Neuron (in vitro differentiated cells): ENCODE data around the gene HRH2.
"Not testable (repeated sequence)": the region's sequence is repeated elsewhere in the genome, so short reads cannot be mapped to it uniquely, and the experiment has no call there.

Source experiments
- H2AFZ ChIP-seq: one replicate; pipeline ENCODE4 v1.6.1; 2013; ENCODE audit warnings: low read depth, mild to moderate bottlenecking, inconsistent platforms, low read length, moderate library complexity
- H3K27me3 ChIP-seq: one replicate; pipeline ENCODE4 v1.6.1; 2013; ENCODE audit warnings: low read length; ENCODE audit not compliant: insufficient read depth
- H3K36me3 ChIP-seq: one replicate; pipeline ENCODE4 v1.6.1; 2013; ENCODE audit warnings: low read length; ENCODE audit not compliant: insufficient read depth
- H3K4me1 ChIP-seq: one replicate; pipeline ENCODE4 v1.6.1; 2013; ENCODE audit warnings: low read length; ENCODE audit not compliant: insufficient read depth
- H3K4me3 ChIP-seq: 2 replicates; pipeline ENCODE4 v1.5.1; 2013; ENCODE audit warnings: mild to moderate bottlenecking, low read length, moderate library complexity
- H3K9me3 ChIP-seq: one replicate; pipeline ENCODE4 v1.6.1; 2013; ENCODE audit warnings: low read length

The HRH2 gene

GRCh38 chr5:175750511-175750931 is 92.7 kb downstream of the HRH2 start:
- Histone ChIP-seq H3K4me3 (no peak overlapping the region), H3K27me3 (peaks cover 6% of the 10 kb centered on the region), H3K9me3 (no peaks in the 10 kb centered on the region), H3K4me1 (peaks cover 5% of the 10 kb centered on the region), H3K36me3 (no peaks in the 10 kb centered on the region), H2AFZ (no peak overlapping the region)

GRCh38 chr5:175751369-175751768 is 93.5 kb downstream of the HRH2 start:
- no peak overlapping the region for H2AFZ ChIP-seq
- H3K4me3 ChIP-seq = no peak overlapping the region
- H3K27me3 ChIP-seq = peaks cover 6% of the 10 kb centered on the region
- no peaks in the 10 kb centered on the region for H3K36me3 ChIP-seq
- H3K4me1 ChIP-seq = peaks cover 2% of the 10 kb centered on the region
- no peaks in the 10 kb centered on the region for H3K9me3 ChIP-seq

GRCh38 chr5:175752826-175753535 is 95.1 kb downstream of the HRH2 start:
- Histone ChIP-seq H3K4me1 (no peaks in the 10 kb centered on the region), H2AFZ (no peak overlapping the region), H3K4me3 (no peak overlapping the region), H3K27me3 (peaks cover 6% of the 10 kb centered on the region), H3K36me3 (no peaks in the 10 kb centered on the region), H3K9me3 (no peaks in the 10 kb centered on the region)

GRCh38 chr5:175753536-175754402 is 95.9 kb downstream of the HRH2 start:
- Histone ChIP-seq H3K36me3 (no peaks in the 10 kb centered on the region), H3K4me3 (no peak overlapping the region), H3K9me3 (no peaks in the 10 kb centered on the region), H2AFZ (no peak overlapping the region), H3K4me1 (no peaks in the 10 kb centered on the region), H3K27me3 (peaks cover 6% of the 10 kb centered on the region)

GRCh38 chr5:175759991-175760390 is 102.1 kb downstream of the HRH2 start:
- H3K9me3 ChIP-seq, H3K36me3 ChIP-seq, H3K27me3 ChIP-seq, H2AFZ ChIP-seq, H3K4me1 ChIP-seq, H3K4me3 ChIP-seq: not testable (repeated sequence)
